ENCODE results near the gene GAK.

The GAK gene

DNA sequence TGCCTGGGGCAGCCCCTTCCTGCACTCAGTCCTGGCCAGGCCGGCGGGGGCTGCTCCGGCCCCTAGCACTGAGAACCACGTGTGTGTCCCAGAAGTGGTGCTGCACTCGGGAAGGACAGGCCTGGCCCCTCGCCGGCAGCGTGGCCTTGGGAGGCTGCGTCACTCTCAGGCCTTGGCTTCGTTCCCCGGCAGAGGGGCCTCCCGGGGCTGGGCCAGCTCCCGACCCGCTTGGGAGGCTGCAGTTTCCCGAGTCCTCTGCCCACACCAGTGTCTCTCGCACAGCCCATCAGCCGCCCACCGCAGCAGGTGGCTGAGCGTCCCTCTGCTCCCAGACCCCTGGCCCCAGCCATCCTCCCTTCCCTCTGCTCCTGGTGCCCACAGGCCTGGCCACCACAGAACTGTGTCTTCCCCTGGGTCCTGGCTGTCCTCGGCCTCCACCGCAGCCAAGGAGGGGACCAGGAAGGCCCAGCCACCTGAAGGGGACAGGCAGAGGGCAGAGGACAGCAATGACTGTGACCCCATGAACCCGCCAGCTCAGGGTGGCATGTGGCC lies 95.3 kb downstream of the GAK start:
- Histone ChIP-seq H3K4me1 (ENCODE audit: control insufficient read depth, low read depth, low read length) (no peaks in the 10 kb centered on the region), H3K9me3 (ENCODE audit: control insufficient read depth, low read depth, low read length) (peaks cover 10% of the 10 kb centered on the region), H3K9ac (ENCODE audit: low read length) (no peak overlapping the region), H3K36me3 (ENCODE audit: control insufficient read depth, low read depth, low read length) (no peaks in the 10 kb centered on the region), H3K27ac (ENCODE audit: low read length) (no peak overlapping the region), H3K4me3 (ENCODE audit: low read length) (no peak overlapping the region), H3K27me3 (ENCODE audit: control insufficient read depth, insufficient read depth, low read length) (no peaks in the 10 kb centered on the region)

DNA sequence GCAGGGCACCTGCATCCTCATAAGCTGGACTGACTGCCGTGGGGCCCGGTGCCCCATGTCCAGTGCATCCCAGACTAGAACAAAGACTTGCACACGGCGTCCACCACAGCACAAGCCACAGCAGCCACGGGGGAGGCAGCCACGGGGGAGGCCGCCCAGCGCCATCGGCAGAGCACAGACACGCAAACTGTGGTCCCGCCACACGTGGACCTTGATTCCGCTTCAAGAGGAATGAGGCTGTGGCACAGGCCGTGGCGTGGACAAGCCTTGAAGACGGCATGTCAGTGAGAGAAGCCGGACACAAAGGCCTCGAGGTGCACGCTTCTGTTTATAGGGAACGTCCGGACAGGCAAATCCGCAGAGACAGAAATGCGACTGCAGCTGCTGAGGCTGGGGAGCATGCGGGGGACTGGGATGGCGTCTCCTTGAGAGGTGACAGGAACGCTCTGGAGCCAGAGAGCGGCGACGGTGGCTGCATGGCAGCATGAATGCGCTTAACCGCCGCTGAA lies 96.1 kb downstream of the GAK start:
- Histone ChIP-seq H3K36me3 (ENCODE audit: control insufficient read depth, low read depth, low read length) (no peaks in the 10 kb centered on the region), H3K4me1 (ENCODE audit: control insufficient read depth, low read depth, low read length) (no peaks in the 10 kb centered on the region), H3K27ac (ENCODE audit: low read length) (no peak overlapping the region), H3K9me3 (ENCODE audit: control insufficient read depth, low read depth, low read length) (peaks cover 10% of the 10 kb centered on the region), H3K4me3 (ENCODE audit: low read length) (no peak overlapping the region), H3K9ac (ENCODE audit: low read length) (no peak overlapping the region), H3K27me3 (ENCODE audit: control insufficient read depth, insufficient read depth, low read length) (no peaks in the 10 kb centered on the region)

DNA sequence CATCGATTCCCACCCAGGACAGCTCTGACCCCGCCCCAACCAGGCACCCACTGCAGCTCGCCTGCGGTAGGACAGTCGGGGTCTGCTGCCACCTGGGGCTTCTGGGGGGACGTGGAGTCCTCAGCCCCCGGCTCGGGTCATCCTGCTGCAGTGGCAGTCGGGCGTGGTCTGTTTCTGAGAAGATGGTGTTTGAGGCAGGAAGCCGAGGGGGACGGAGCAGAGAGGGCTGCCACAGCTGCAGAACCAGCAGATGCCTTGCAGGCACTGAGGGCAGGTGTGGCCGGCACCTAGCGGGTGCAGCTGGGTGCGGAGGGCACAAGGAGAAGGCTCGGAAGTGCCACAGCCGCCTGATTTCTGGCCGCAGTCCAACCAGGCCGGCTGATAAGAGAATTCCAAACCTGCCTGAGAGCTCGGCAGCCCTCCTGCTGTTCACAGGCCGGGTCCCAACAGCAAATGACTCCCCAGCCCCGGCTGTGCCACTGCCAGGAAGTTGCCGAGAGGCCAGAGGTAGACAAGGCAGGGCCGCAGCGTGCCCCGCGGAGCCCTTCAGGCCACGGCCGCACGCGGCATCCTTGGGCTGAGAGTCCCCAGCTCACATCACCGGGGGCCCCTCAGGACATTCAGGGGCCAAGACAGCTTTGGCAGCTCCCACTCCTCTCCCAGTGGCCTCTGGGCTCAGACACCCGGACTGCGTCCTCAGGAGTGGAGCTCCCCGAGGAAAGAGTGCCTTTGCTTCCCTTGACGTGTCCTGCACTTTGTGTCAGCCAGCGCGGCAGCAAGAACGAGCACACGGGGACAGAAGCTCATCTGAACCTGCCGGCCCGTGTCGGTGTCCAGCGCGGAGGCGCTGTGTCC lies 96.7 kb downstream of the GAK start:
- Histone ChIP-seq H3K27me3 (ENCODE audit: control insufficient read depth, insufficient read depth, low read length) (no peaks in the 10 kb centered on the region), H3K36me3 (ENCODE audit: control insufficient read depth, low read depth, low read length) (no peaks in the 10 kb centered on the region), H3K4me3 (ENCODE audit: low read length) (no peak overlapping the region), H3K9ac (ENCODE audit: low read length) (no peak overlapping the region), H3K9me3 (ENCODE audit: control insufficient read depth, low read depth, low read length) (peaks cover 10% of the 10 kb centered on the region), H3K27ac (ENCODE audit: low read length) (no peak overlapping the region), H3K4me1 (ENCODE audit: control insufficient read depth, low read depth, low read length) (no peaks in the 10 kb centered on the region)

DNA sequence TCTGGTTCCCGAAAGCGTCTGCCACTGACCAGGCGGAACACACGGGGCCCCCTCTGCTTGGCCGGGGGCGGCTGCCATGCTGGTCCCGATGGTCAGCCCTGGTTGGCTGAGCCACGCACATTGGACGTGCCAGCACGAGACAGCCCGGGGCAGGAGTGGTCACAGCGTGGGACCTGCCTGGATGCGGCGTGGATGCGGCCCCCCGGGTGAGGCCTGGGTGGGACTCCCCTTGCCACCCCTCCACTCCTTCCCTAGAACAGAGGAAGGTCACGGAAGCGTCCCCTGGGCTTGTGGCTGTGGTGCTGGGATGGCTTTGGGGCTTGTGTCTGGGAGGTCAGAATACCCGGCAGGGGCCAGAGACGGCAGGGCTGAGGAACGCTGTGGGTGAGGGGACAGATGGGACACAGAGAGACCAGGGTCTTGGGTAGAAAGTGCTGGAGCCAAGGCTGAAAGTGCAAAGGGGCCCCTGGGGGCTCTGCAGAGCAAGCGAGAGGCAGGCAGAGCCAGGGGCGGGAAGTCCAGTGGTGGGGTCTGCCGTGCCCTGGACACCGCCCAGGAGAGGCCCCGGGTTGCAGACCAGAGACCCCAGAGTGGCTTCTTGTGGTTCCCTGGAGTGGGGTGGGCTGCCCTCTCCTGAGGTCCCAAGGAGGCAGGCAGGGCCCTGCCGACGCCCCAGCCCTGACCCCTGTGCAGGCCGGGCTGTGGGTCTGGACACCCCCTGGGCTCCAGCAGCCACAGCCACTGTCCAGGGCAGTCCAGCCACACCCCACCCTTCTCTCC lies 97.6 kb downstream of the GAK start:
- no peak overlapping the region for H3K4me3 ChIP-seq (ENCODE audit: low read length)
- no peaks in the 10 kb centered on the region for H3K4me1 ChIP-seq (ENCODE audit: control insufficient read depth, low read depth, low read length)
- no peak overlapping the region for H3K9ac ChIP-seq (ENCODE audit: low read length)
- no peaks in the 10 kb centered on the region for H3K36me3 ChIP-seq (ENCODE audit: control insufficient read depth, low read depth, low read length)
- peaks cover 10% of the 10 kb centered on the region for H3K9me3 ChIP-seq (ENCODE audit: control insufficient read depth, low read depth, low read length)
- H3K27ac ChIP-seq (ENCODE audit: low read length), result no peak overlapping the region
- H3K27me3 ChIP-seq (ENCODE audit: control insufficient read depth, insufficient read depth, low read length), result no peaks in the 10 kb centered on the region

DNA sequence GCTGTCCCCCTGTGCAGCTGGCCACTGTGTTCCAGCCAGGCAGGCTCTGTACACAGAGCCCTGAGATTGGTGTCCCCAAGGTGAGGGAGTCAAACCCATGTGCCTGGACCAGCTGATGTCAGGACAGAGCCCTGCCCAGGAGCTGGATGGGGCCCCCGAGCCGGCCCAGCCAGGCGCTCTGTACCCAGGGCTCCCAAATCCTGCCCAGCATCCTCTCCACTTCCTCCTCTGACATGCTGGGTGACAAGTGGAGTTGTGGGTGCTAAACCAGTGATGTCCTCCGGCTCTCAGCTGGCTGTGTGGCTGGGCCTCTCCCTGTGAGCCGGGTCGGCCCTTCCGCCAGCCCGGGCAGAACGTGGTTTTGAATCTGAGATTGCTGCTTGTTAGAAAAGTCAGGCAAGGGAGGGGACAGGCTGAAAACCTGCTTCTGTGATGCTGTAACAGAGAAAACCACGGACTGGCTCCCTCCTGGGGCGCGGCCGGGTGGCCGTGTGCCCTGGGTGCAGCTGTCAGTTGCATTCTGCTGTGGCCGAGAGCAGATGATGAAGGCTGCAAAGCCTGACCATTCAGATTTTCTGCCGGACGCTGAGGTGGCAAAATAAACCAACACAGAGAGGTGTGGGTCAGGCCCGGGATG lies 98.3 kb downstream of the GAK start:
- Histone ChIP-seq H3K27me3 (ENCODE audit: control insufficient read depth, insufficient read depth, low read length) (peaks cover under 1% of the 10 kb centered on the region), H3K27ac (ENCODE audit: low read length) (no peak overlapping the region), H3K9ac (ENCODE audit: low read length) (no peak overlapping the region), H3K36me3 (ENCODE audit: control insufficient read depth, low read depth, low read length) (no peaks in the 10 kb centered on the region), H3K4me1 (ENCODE audit: control insufficient read depth, low read depth, low read length) (no peaks in the 10 kb centered on the region), H3K9me3 (ENCODE audit: control insufficient read depth, low read depth, low read length) (peaks cover 10% of the 10 kb centered on the region), H3K4me3 (ENCODE audit: low read length) (no peak overlapping the region)

DNA sequence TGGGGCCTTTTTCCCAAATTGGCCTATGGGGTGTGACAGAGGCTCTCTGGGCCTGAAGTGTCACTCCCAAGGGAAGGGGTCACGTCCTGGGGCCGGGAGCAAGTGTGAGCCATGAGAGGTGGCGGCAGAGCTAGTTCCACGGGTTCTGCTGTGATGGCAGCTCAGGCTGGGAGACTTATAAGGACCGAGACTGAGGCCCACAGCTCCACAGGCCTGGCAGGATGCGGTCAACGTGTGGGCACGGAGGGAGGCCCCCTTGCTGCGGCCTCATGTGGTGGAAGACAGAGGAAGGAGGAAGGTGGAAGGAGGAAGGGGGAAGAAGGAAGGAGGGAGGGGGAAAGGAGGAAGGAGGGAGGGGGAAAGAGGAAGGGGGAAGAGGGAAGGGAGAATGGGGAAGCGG lies 99.0 kb downstream of the GAK start:
- no peaks in the 10 kb centered on the region for H3K4me1 ChIP-seq (ENCODE audit: control insufficient read depth, low read depth, low read length)
- no peak overlapping the region for H3K4me3 ChIP-seq (ENCODE audit: low read length)
- no peaks in the 10 kb centered on the region for H3K36me3 ChIP-seq (ENCODE audit: control insufficient read depth, low read depth, low read length)
- H3K9me3 ChIP-seq (ENCODE audit: control insufficient read depth, low read depth, low read length), result peaks cover 9% of the 10 kb centered on the region
- H3K27me3 ChIP-seq (ENCODE audit: control insufficient read depth, insufficient read depth, low read length), result peaks cover 7% of the 10 kb centered on the region
- H3K9ac ChIP-seq (ENCODE audit: low read length), result no peak overlapping the region
- H3K27ac ChIP-seq (ENCODE audit: low read length), result no peak overlapping the region

DNA sequence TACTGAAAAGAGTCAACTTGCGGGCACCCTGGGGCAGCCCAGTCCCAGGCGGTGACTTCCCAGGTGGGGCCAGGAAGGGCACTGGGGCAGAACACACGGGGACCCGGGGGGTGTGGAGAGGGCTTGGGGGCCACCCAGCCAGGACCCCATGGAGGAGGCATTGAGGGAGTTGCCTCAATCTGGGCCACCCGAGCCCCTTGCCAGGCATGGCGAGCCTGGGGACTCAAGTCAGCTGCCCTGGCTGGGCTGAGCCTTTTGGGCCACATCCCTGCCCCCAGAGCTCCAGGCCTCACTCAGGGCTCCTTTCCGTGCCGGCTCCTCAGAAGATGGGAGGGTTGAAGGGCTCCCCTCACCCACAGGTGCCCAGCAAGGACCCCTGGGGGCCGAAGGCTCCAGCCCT lies 99.6 kb downstream of the GAK start:
- no peak overlapping the region for H3K4me3 ChIP-seq (ENCODE audit: low read length)
- H3K4me1 ChIP-seq (ENCODE audit: control insufficient read depth, low read depth, low read length), result no peaks in the 10 kb centered on the region
- peaks cover 14% of the 10 kb centered on the region for H3K27me3 ChIP-seq (ENCODE audit: control insufficient read depth, insufficient read depth, low read length)
- H3K36me3 ChIP-seq (ENCODE audit: control insufficient read depth, low read depth, low read length), result no peaks in the 10 kb centered on the region
- peaks cover 3% of the 10 kb centered on the region for H3K9me3 ChIP-seq (ENCODE audit: control insufficient read depth, low read depth, low read length)
- no peak overlapping the region for H3K27ac ChIP-seq (ENCODE audit: low read length)
- no peak overlapping the region for H3K9ac ChIP-seq (ENCODE audit: low read length)

DNA sequence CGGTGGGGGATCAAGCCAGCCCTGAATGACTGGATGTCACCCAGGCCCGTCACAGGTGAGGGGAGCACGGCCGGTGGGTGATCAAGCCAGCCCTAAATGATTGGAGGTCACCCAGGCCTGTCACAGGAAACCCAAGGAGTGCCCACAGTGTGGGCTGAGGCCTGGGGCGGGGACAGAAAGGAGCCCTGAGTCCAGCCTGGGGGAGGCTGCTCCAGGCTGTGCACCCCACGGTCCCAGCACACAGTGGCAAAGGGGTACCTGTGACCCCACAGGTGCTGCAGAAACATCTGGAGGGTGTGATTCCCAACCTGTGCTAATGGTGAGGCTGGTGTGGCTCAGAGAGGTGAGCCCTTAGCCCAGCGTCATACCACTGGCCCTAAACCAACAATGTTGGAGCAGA lies 100.0 kb downstream of the GAK start:
- Histone ChIP-seq H3K27me3 (ENCODE audit: control insufficient read depth, insufficient read depth, low read length) (peaks cover 18% of the 10 kb centered on the region), H3K4me3 (ENCODE audit: low read length) (no peak overlapping the region), H3K9ac (ENCODE audit: low read length) (no peak overlapping the region), H3K4me1 (ENCODE audit: control insufficient read depth, low read depth, low read length) (no peaks in the 10 kb centered on the region), H3K36me3 (ENCODE audit: control insufficient read depth, low read depth, low read length) (no peaks in the 10 kb centered on the region), H3K9me3 (ENCODE audit: control insufficient read depth, low read depth, low read length) (no peaks in the 10 kb centered on the region), H3K27ac (ENCODE audit: low read length) (no peak overlapping the region)

DNA sequence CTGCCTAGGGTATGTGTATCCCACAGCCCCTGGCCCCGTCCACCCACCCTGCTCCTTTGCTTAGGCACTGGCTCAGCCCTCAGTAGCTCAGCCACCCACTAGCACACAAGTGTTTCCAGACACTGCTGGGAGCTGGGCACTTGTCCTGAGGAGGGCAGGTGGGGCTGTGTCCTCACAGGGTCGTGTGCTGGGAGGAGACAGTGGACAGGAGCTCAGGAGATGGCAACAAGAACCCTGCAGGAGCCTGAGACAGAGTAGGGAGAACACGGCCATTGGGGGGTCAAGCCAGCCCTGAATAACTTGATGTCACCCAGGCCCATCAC lies 100.7 kb downstream of the GAK start:
- Histone ChIP-seq H3K4me3 (ENCODE audit: low read length) (no peak overlapping the region), H3K9me3 (ENCODE audit: control insufficient read depth, low read depth, low read length) (no peaks in the 10 kb centered on the region), H3K36me3 (ENCODE audit: control insufficient read depth, low read depth, low read length) (no peaks in the 10 kb centered on the region), H3K27me3 (ENCODE audit: control insufficient read depth, insufficient read depth, low read length) (peaks cover 23% of the 10 kb centered on the region), H3K4me1 (ENCODE audit: control insufficient read depth, low read depth, low read length) (no peaks in the 10 kb centered on the region), H3K9ac (ENCODE audit: low read length) (no peak overlapping the region), H3K27ac (ENCODE audit: low read length) (no peak overlapping the region)

DNA sequence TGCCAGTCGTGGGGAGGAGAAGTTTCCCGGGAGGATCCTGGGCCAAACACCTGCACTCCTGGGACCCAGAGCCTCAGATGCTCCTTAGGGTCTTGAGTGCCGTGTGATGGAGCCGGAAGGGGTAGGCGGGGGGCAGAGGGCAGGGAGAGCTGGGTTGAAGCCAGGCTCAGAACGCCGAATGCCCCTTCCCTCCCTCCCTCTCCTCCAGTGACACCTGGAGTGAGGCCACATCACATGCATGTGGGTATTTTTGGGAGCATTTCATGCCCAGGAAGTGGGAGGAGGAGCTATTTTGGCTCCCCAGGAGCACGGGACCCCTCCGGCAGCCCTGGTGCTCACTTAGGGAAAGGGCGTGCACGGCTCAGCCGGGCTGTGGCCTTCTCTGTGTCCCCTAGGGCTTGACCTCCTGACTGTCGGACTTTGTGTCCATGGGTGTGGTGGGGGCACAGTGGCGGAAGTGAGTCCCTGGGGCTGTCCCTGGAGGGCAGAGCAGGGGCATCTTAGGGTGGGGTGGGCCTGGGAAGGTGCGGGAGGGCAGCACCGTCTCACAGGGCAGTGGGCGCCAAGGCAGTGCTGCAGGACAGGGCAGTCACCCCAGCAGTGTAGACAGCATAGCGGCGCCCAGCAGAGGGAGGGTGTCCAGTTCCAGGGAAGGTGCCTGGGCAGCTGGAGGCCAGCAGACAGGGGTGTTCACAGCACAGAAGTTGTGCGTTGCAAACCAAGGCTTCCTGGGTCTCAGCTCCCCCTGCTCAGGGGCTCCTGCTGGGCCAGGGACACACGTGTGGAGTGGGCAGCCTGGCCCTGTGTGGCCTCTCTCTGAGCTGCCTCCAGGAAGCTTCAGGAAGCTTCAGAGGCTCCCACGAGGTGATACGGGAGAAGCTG lies 101.3 kb downstream of the GAK start:
- H3K4me1 ChIP-seq (ENCODE audit: control insufficient read depth, low read depth, low read length), result no peaks in the 10 kb centered on the region
- H3K27me3 ChIP-seq (ENCODE audit: control insufficient read depth, insufficient read depth, low read length), result peaks cover 23% of the 10 kb centered on the region

More for the DNA sequence above, 101.3 kb downstream of the GAK start:
- H3K9me3 ChIP-seq (ENCODE audit: control insufficient read depth, low read depth, low read length), result no peaks in the 10 kb centered on the region
- H3K9ac ChIP-seq (ENCODE audit: low read length), result no peak overlapping the region
- H3K36me3 ChIP-seq (ENCODE audit: control insufficient read depth, low read depth, low read length), result no peaks in the 10 kb centered on the region
- no peak overlapping the region for H3K4me3 ChIP-seq (ENCODE audit: low read length)
- no peak overlapping the region for H3K27ac ChIP-seq (ENCODE audit: low read length)

All from iPS-18a (cell line).